AG08396 (cell line): ENCODE measurements around the gene CYP21A2.
"Not testable (repeated sequence)": the region's sequence is repeated elsewhere in the genome, so short reads cannot be mapped to it uniquely, and the experiment has no call there.

Experiments used
- DNase-seq: peaks from one replicate; pipeline ENCODE4 v3.0.0; 2012; ENCODE audit warnings: low spot score, mixed read lengths

CYP21A2 gene

DNA sequence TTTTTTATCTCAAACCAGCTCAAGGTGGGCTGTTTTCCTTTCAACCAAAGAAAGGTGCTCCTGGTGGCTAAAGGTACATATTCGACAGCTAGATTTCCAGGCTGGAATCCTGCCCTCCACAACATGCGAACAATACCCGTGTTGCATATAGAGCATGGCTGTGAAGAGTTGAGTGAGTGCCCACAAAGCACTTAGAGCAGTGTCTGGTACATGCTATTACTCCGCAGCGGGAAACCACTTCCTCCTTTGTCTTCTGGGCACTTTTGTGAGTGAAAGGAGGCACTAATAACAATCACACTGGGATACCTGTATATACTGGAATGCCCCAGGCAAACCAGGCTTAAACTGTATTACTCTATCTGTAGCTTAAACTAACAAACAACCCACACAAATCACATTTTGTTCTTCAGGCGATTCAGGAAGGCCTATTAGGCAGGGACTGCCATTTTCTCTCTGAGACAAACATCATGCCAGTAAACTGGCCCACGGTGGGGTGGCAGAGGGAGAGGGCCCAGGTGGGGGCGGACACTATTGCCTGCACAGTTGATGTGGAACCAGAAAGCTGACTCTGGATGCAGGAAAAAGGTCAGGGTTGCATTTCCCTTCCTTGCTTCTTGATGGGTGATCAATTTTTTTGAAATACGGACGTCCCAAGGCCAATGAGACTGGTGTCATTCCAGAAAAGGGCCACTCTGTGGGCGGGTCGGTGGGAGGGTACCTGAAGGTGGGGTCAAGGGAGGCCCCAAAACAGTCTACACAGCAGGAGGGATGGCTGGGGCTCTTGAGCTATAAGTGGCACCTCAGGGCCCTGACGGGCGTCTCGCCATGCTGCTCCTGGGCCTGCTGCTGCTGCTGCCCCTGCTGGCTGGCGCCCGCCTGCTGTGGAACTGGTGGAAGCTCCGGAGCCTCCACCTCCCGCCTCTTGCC lies at the start of gene CYP21A2:
Gene CYP21A2, plus strand, starts transcription at position 818 of the 927 bp plus-strand sequence. Its CDS starts 8 bp downstream, at position 826.
- DNase-seq, result not testable (repeated sequence)

DNA sequence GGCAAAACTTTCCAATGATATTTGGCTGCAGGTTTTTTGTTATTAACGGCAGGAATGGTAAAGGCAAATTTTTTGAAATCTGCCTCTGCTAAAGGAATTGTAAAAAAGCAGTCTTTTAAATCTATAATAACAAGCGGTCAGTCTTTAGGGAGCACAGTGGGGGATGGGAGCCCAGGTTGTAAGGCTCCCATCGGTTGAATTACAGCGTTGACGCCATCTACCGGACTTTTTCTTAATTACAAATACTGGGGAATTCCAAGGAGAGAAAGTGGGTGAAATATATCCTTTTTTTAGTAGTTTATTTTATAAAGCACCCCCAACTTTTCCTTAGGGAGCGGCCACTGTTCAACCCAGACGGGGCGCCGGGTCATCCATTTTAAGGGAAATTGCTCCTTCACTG lies 48.9 kb upstream of the CYP21A2 start:
- not testable (repeated sequence) for DNase-seq

DNA sequence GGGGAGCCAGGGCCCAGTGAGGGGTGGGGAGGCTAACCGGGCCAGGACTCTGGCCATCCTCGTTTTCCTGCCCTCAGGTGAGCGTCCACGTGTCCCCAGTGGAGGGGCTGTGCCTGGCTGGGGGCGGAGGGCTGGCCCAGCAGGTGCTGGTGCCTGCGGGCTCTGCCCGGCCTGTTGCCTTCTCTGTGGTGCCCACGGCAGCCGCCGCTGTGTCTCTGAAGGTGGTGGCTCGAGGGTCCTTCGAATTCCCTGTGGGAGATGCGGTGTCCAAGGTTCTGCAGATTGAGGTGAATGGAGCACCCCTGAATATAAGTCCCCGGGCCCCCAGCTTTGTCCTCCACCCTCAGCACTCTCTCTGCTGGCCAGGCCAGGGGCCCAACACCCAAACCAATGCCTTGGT lies 43.8 kb upstream of the CYP21A2 start:
- not testable (repeated sequence) for DNase-seq

DNA sequence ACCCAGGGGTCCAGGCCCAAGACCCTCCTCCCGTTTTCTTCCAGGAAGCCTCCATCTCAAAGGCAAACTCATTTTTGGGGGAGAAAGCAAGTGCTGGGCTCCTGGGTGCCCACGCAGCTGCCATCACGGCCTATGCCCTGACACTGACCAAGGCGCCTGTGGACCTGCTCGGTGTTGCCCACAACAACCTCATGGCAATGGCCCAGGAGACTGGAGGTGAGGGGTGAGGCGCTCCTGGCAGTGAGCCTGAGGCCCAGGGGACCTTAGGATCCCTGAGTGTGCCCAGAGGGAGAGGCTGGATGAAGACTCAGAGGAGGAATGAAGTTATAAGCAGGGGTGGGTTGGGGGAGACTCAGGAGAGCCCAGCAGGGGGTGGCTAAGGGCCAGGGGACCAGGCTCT lies 41.8 kb upstream of the CYP21A2 start:
- DNase-seq, result not testable (repeated sequence)

DNA sequence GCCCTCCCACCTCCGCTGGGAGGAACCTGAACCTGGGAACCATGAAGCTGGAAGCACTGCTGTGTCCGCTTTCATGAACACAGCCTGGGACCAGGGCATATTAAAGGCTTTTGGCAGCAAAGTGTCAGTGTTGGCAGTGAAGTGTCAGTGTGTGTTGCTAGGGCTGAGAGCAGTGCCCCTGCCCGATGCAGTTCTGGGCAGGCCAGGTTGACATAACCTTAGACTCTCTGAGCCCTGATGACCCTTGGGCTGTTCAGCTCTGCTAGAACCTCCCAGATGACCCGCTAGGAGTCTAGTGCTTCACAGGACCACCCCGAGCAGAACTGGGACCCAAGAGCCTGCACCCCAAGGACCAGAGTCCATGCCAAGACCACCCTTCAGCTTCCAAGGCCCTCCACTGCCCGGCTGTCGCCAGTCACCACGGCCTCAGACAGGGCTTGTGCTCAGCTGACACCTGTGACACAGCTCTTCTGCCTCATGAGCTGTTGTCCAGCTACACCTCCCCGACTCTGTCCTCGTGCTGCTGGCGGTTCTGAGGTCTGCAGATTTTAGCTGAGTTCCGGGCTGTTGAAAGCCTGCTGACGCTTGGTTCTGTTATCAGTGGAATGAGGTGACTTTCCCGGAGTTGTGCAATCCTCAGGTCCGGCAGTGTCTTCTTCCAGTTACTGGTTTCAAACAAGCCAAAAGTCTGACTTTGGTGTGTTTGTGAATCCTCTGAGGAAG lies 35.5 kb upstream of the CYP21A2 start:
- not testable (repeated sequence) for DNase-seq

DNA sequence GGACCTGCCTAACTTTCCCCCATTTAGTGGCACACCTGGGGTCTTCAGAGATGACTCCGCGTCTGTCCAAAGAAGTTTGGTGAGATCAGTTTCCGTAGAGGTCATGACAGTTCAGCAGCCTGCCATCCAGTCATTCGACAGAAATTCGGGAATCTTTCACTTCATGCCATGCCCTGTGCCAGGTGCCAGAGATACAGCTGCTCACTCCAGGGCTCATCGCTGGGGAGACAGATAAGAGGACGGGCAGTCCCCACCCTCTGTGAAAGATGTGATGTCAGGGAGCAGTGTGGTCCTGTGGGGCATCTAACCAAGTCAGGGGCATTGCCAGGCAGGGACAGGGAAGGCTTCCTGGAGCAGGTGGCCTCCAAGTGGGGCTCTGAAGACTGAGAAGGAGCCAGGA lies 34.9 kb upstream of the CYP21A2 start:
- not testable (repeated sequence) for DNase-seq

DNA sequence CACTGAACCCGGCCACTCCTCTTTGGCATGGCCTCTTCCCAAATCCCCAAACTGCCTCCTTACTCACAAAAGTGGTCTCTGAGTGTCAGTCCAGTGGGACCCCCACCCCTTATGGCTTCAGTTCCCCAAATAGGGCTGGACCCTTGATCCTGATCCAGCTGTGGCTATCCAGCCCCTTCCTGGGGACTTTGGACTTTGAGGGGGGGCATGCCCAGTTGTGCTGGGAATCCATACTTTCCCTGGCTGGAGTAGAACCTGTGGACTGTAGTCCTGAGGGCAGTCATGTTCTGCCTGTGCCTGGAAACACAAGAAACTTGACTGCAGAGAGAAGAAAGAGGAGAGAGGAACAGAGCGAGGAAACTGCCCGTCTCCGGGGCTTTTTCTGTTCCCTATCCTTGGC lies 33.8 kb upstream of the CYP21A2 start:
- DNase-seq, result not testable (repeated sequence)

DNA sequence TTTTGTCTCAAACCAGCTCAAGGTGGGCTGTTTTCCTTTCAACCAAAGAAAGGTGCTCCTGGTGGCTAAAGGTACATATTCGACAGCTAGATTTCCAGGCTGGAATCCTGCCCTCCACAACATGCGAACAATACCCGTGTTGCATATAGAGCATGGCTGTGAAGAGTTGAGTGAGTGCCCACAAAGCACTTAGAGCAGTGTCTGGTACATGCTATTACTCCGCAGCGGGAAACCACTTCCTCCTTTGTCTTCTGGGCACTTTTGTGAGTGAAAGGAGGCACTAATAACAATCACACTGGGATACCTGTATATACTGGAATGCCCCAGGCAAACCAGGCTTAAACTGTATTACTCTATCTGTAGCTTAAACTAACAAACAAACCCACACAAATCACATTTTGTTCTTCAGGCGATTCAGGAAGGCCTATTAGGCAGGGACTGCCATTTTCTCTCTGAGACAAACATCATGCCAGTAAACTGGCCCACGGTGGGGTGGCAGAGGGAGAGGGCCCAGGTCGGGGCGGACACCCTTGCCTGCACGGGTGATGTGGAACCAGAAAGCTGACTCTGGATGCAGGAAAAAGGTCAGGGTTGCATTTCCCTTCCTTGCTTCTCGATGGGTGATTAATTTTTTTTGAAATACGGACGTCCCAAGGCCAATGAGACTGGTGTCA lies 33.2 kb upstream of the CYP21A2 start:
- not testable (repeated sequence) for DNase-seq

DNA sequence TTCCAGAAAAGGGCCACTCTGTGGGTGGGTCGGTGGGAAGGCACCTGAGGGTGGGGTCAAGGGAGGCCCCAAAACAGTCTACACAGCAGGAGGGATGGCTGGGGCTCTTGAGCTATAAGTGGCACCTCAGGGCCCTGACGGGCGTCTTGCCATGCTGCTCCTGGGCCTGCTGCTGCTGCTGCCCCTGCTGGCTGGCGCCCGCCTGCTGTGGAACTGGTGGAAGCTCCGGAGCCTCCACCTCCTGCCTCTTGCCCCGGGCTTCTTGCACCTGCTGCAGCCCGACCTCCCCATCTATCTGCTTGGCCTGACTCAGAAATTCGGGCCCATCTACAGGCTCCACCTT lies 32.7 kb upstream of the CYP21A2 start:
- DNase-seq, result not testable (repeated sequence)

DNA sequence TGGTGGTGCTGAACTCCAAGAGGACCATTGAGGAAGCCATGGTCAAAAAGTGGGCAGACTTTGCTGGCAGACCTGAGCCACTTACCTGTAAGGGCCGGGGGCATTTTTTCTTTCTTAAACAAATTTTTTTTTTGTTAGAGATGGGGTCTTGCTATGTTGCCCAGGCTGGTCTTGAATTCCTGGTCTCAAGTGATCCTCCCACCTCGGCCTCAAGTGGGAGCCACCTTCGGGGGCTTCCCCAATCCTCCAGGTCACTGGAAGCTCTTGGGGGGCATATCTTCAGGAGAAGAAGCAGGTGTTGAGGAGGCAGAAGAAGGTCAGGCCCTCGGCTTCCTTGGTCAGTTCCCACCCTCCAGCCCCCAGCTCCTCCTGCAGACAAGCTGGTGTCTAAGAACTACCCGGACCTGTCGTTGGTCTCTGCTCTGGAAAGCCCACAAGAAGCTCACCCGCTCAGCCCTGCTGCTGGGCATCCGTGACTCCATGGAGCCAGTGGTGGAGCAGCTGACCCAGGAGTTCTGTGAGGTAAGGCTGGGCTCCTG lies 32.2 kb upstream of the CYP21A2 start:
- DNase-seq, result peak; percentile 2

DNA sequence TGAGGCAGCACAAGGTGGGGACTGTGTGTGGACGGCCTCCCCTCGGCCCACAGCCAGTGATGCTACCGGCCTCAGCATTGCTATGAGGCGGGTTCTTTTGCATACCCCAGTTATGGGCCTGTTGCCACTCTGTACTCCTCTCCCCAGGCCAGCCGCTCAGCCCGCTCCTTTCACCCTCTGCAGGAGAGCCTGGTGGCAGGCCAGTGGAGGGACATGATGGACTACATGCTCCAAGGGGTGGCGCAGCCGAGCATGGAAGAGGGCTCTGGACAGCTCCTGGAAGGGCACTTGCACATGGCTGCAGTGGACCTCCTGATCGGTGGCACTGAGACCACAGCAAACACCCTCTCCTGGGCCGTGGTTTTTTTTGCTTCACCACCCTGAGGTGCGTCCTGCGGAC lies 31.1 kb upstream of the CYP21A2 start:
- not testable (repeated sequence) for DNase-seq

DNA sequence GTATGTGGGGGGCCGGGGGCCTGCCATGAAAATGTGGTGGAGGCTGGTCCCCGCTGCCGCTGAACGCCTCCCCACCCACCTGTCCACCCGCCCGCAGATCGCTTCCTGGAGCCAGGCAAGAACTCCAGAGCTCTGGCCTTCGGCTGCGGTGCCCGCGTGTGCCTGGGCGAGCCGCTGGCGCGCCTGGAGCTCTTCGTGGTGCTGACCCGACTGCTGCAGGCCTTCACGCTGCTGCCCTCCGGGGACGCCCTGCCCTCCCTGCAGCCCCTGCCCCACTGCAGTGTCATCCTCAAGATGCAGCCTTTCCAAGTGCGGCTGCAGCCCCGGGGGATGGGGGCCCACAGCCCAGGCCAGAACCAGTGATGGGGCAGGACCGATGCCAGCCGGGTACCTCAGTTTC lies 30.2 kb upstream of the CYP21A2 start:
- not testable (repeated sequence) for DNase-seq

DNA sequence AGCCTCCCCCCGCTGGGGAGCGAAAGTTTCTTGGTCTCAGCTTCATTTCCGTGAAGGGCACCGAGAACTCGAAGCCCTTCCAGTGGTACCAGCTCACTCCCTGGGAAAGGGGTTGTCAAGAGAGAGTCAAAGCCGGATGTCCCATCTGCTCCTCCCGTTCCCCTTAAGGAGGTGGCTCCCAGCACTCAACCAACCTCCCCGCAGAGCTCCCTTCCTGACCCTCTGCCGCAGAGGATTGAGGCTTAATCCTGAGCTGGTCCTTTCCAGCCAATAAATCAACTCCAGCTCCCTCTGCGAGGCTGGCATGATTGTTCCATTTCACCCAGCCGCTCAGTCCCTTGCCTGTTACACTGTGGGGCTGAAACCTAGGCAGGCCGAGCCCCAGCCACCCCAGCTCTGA lies 29.6 kb upstream of the CYP21A2 start:
- peak; percentile 0 for DNase-seq

DNA sequence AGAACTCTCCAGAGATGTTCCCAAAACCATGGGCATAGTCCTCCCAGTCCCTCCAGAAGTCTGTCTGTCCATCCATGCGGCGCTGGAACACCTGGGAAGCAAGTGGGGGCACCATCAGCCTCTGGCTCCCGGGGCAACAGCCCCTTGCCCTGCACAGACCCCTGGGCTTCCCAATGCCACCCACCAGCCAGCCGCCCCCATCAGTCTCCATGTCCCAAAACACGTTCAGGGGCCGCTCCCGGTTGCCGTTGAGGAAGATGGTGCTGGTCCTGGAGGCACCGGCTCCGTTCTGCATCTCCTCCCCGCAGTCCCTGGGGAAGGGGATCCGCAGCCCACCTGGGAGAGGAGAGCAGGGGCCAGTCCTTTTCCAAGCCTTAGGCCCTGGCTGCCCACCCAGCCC lies 28.7 kb upstream of the CYP21A2 start:
- DNase-seq, result not testable (repeated sequence)

DNA sequence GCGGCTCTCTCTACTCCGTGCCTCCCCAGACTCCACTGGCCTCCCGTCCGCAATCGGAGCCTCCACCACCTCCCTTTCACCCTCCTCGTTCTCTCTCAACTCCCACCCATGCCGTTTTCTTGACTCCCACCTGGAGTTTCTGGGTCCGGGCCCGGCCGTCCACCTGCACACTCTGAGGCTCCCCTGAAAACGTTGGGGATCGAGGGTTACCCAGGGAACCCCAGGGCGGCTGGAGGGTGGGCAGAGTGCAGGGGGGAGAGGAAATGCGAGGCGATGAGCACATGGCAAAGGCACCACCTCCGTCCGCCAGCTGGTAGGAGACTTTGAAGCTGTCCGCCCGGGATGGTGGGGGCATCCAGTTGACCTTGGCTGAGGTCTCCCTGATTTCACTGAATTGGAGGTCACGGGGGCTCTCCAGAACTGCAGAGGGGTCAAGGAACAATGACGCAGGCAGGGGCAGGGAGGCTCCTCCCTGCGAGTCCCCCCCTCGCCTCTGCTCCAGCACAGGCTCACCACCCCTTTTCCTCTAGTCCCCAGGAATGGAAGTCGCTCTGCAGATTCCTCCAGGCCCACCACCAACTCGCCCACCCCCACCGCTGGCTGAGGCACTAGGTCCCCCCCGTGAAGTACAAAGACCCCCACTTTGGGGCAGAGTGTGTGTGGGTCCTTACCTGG lies 27.2 kb upstream of the CYP21A2 start:
- not testable (repeated sequence) for DNase-seq

DNA sequence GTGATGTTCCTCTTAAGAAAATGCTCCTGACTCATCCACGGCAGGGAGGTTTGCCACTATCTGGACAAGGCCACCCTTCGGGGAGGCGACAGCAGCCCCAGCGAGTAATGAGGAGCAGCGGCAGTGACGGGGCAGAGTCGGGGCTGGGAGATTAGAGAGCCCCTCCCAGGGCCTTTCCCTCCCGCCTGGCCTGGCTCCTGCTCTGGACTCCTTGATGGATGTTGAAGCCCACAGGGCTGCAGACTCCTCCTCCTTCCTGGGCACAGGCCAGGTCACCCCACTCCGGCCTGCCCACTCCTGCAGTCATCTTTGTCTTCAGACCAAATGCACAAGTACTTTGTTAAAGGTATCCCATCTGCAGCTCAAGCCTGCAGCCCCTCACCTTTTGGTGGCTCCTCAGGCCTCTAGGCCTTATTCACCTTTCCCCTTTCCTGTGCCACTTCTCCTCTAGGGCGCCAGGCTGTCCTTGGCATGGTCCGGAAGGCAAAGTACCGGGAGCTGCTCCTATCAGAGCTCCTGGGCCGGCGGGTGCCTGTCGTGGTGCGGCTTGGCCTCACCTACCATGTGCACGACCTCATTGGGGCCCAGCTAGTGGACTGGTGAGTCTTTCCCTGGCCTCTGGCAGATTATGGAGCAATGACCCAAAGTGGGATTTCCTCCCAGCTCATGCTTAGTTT lies 25.1 kb upstream of the CYP21A2 start:
- DNase-seq, result not testable (repeated sequence)

DNA sequence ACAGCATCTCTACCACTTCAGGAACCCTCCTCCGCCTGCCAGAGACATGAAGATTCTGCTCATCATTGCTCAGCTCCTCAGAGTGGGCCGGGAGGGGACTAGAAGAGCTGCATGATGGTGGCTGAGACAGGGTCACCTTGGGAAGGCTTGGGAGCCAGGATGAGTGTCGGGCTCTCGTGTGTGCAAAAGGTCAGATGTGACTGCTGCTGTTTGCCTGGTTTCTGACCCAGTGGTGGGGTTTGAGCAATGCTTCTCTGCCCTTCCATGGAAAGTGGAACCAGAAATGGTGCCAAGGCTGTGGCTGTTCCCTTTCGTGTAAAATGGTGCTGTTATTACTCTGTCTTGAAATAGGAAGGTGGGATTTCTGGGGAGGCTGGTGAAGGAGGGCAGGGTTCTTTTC lies 24.5 kb upstream of the CYP21A2 start:
- not testable (repeated sequence) for DNase-seq

DNA sequence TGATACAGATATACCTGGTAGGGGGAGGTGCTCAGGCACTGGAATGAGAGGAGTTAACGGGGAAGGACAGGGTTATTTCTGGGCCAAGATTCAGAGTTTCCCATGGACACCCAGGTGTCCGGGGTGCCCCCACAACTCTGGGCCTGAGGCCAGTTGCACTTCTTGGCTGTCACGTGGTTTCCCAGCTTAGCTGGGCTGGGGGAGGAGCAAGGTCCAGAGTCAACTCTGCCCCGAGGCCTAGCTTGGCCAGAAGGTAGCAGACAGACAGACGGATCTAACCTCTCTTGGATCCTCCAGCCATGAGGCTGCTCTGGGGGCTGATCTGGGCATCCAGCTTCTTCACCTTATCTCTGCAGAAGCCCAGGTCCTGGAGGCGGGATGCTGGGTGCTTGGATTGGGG lies 23.7 kb upstream of the CYP21A2 start, which contains the start of gene C4B:
Gene C4B, plus strand, starts transcription at position 249 of the 400 bp plus-strand sequence. Its CDS starts 51 bp downstream, at position 300.
- DNase-seq, result not testable (repeated sequence)

DNA sequence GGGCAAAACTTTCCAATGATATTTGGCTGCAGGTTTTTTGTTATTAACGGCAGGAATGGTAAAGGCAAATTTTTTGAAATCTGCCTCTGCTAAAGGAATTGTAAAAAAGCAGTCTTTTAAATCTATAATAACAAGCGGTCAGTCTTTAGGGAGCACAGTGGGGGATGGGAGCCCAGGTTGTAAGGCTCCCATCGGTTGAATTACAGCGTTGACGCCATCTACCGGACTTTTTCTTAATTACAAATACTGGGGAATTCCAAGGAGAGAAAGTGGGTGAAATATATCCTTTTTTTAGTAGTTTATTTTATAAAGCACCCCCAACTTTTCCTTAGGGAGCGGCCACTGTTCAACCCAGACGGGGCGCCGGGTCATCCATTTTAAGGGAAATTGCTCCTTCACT lies 16.1 kb upstream of the CYP21A2 start:
- not testable (repeated sequence) for DNase-seq

DNA sequence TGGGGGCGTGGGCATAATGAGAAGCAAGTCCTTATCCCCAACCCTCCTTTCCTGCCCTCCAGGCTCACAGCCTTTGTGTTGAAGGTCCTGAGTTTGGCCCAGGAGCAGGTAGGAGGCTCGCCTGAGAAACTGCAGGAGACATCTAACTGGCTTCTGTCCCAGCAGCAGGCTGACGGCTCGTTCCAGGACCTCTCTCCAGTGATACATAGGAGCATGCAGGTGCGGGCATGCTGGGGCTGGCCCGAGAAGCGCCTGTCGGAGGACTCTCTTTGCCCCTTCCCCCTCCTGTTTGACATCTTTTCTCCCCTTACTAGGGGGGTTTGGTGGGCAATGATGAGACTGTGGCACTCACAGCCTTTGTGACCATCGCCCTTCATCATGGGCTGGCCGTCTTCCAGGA lies 9.6 kb upstream of the CYP21A2 start:
- DNase-seq, result not testable (repeated sequence)

DNA sequence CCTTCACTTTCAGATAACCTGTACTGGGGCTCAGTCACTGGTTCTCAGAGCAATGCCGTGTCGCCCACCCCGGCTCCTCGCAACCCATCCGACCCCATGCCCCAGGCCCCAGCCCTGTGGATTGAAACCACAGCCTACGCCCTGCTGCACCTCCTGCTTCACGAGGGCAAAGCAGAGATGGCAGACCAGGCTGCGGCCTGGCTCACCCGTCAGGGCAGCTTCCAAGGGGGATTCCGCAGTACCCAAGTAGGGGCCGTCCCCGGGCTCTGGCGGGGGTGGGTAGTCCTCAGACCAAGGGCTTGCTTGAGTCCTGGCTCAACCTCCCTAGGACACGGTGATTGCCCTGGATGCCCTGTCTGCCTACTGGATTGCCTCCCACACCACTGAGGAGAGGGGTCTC lies 8.7 kb upstream of the CYP21A2 start:
- not testable (repeated sequence) for DNase-seq
